Breast epithelium (tissue), 3 donors: ENCODE results near the gene CBFA2T2.

ENCODE experiments used
- POLR2A ChIP-seq: fragments of 450-650 bp; IDR thresholded peaks from one replicate; pipeline ENCODE4 v1.6.1; 2016; ENCODE audit warnings: antibody characterized with exemption, mild to moderate bottlenecking, moderate library complexity
- TF ChIP-seq, protein P1 (sequence below), 3 donors: fragments of 450-650 bp; IDR thresholded peaks; one replicate each; pipeline ENCODE4 v1.5.1; 2016 to 2017; ENCODE audit warnings: antibody characterized with exemption in 3 of 3, mild to moderate bottlenecking in 3 of 3, moderate library complexity in 3 of 3

DNA sequence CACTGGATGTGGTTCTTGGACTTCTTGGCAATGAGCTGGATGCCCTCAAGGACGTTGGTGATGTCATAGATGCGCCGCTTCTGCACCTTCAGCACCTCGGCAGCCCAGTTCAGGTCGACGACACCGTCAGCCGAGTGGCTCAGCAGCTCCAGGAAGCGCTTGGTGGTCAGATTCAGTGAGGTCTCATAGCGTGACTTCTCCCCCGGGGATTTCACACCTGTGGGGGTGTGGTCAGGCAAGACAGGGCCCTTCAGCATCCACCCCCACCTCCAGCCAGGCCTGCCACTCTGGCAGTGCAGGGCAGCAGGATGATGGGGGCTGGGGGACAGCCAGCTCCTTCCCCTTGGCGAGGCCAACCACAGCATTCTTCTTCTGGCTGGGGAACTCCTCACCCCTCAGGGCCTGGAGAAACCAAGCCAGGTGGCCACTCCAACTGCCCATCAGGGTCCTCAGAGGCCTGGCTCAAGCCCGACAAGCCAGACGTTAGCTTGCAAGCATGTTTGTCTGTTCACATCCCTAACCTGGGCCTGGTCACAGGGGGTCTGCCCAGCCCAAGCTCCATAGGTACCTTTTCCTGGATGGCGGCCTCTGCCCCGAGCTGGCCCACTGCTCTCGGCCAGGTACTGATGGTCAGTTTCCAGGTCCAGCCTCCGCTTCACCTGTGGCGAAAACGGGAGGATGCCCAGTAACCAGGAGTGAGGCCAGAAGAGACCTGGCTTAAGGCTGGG is 190.0 kb downstream of the CBFA2T2 start:
- no peak for TF ChIP-seq POLR2A
- TF ChIP-seq, protein P1, sequence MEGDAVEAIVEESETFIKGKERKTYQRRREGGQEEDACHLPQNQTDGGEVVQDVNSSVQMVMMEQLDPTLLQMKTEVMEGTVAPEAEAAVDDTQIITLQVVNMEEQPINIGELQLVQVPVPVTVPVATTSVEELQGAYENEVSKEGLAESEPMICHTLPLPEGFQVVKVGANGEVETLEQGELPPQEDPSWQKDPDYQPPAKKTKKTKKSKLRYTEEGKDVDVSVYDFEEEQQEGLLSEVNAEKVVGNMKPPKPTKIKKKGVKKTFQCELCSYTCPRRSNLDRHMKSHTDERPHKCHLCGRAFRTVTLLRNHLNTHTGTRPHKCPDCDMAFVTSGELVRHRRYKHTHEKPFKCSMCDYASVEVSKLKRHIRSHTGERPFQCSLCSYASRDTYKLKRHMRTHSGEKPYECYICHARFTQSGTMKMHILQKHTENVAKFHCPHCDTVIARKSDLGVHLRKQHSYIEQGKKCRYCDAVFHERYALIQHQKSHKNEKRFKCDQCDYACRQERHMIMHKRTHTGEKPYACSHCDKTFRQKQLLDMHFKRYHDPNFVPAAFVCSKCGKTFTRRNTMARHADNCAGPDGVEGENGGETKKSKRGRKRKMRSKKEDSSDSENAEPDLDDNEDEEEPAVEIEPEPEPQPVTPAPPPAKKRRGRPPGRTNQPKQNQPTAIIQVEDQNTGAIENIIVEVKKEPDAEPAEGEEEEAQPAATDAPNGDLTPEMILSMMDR (IDR thresholded peaks at IDR 0.05): no peak
